Sigmoid colon (tissue), 4 donors: ENCODE results near the gene RSPH9.

Source experiments
- CTCF ChIP-seq, 4 experiments: fragments of 450-650 bp in 3 of 4; fragments of 200-600 bp in 1 of 4; IDR thresholded peaks; one replicate each; pipeline ENCODE4 v1.5.1; 2016 to 2019; ENCODE audit warnings: antibody characterized with exemption in 4 of 4, mild to moderate bottlenecking in 3 of 4, moderate library complexity in 2 of 4
- EP300 ChIP-seq, 4 donors: sonication (generic); formaldehyde crosslinking; IDR thresholded peaks; one replicate each; pipeline ENCODE4 v1.6.1; 2017; ENCODE audit warnings: antibody characterized with exemption in 4 of 4
- POLR2A ChIP-seq, 2 donors: fragments of 450-650 bp; IDR thresholded peaks; one replicate each; pipeline ENCODE4 v1.6.1; 2016; ENCODE audit warnings: antibody characterized with exemption in 2 of 2, mild to moderate bottlenecking in 2 of 2, moderate library complexity in 2 of 2
- POLR2AphosphoS5 ChIP-seq, 4 donors: sonication (generic); formaldehyde crosslinking; IDR thresholded peaks; one replicate each; pipeline ENCODE4 v1.6.1; 2017; ENCODE audit warnings: antibody characterized with exemption in 4 of 4

- TF ChIP-seq CTCF (IDR thresholded peaks at IDR 0.05) (no peak), POLR2AphosphoS5 (IDR thresholded peaks at IDR 0.05) (no peak), EP300 (IDR thresholded peaks at IDR 0.05) (no peak), POLR2A (IDR thresholded peaks at IDR 0.05) (no peak)
Measured at GRCh38 chr6:43630980-43631619, 13.7 kb upstream of the RSPH9 start.
